DMS79 treated with DMSO at 0.1 percent for 48 hours (cell line): ENCODE measurements around the gene THRAP3.
"Not testable (repeated sequence)": the region's sequence is repeated elsewhere in the genome, so short reads cannot be mapped to it uniquely, and the experiment has no call there.

Experiments
- DNase-seq: peaks from one replicate; lab custom pipeline; 2025; lab: John Stamatoyannopoulos, UW

The THRAP3 gene

DNA sequence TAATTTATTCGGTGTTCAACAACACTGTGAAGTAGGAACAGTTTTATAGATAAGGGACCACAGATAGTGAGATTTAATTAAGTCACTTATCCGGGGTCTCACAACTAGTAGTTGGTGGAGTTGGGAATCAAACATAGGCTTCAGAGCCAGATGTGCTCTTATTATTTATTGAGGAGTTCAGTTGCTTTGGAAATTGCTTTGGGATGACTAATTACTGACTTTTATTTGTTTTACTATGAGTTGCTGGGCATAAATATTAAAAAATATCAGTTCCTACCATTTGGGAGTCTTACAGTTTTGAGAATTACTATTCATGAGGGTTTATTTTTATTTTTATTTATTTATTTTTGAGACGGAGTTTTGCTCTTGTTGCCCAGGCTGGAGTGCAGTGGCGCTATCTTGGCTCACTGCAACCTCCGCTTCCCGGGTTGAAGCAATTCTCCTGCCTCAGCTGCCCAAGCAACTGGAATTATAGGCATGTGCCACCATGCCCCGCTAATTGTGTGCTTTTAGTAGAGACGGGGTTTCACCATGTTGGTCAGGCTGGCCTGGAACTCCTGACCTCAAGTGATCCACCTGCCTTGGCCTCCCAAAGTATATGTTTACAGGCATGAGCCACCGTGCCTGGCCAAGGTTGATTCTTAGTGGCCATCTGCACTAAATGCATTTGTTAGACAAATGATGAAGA is 27.7 kb downstream of the THRAP3 start:
- no peak for DNase-seq

DNA sequence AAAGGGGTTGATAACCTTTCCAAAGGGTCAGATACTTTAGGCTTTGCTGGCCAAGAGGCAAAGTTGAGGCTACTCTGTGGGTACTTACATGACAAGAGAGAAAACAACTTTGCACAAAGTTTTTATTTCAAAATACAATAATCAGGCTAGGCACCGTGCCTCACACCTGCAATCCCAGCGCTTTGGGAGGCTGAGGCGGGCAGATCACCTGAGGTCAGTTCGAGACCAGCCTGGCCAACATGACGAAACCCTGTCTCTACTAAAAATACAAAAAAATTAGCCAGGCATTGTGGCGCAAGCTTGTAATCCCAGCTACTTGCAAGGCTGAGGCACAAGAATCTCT is 28.2 kb downstream of the THRAP3 start:
- DNase-seq, result not testable (repeated sequence)

DNA sequence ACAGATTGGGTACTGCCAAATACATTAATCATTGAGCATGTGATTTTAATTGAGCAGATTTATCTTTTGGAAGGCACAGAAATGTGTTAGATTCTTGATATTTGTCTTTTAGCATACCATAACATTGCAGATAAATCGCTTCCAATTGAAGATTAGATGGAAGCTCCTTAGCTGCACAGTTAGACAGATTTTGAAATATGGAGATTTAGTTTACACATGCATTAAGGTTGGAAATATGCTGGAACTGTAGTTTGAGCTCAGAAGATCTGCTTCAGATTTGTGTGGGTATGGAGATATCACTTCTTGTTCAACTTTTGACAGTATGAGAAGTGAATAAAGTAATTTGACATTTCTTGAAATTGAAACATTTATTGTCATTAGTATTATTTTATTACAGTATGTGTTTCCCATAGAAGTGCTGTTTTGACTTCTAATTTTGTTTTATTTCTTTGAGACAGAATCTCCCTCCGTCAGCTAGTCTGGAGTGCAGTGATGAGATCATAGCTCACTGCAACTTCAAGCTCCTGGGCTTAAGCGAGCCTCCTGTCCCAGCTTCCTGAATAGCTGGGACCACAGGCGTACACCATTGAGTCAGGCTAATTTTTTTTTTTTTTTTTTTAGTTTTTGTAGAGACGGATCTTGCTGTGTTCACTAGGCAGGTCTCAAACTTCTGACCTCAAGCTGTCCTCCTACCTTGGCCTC is 29.1 kb downstream of the THRAP3 start:
- DNase-seq, result no peak

DNA sequence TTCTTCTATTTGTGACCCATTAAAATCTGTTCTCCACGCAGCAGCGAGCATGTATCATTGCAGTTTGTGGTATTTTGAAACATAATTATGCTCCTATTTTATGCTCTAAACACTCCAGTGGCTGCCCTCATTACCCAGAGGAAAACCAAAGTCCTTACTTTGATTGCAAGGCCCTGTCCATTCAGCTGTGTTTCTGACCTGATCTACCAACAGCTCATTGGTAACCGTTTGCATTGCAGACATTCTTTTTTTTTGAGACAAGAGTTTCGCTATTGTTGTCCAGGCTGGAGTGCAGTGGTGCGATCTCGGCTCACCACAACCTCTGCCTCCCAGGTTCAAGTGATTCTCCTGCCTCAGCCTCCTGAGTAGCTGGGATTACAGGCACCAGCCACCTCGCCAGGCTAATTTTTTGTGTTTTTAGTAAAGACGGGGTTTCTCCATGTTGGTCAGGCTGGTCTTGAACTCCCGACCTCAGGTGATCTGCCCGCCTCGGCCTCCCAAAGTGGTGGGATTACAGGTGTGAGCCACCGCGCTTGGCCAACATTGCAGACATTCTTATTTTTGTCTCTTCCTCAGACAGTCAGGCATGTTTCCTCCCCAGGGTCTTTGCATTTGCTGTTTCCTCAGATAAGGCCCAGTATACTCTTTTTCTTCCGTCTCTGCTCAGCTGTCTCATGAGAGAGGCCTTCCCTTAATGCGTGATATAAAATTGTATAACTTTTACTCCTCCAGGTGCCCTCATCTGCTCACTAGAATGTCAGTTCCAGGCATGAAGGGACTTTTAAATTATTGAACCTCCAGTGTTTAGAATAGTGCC is 32.5 kb downstream of the THRAP3 start:
- no peak for DNase-seq

DNA sequence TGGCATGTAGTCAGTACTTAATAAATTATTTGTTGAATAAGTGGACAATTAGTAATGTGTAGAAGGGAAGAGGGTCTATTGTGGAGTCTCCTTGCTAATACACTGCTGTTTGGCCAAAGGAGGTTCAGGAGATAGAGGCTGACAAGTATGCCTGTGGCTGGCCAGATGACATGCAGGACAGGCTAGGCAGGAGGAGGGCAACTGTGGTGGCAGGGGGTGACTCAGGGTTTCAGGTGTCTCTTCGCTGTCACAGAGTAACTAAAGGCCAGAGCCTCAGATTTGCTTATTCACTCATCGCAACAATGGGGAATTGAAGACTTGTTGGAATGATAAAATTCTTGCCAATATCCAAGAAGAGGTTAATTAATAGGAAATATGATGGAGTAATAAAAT is 33.1 kb downstream of the THRAP3 start:
- no peak for DNase-seq

DNA sequence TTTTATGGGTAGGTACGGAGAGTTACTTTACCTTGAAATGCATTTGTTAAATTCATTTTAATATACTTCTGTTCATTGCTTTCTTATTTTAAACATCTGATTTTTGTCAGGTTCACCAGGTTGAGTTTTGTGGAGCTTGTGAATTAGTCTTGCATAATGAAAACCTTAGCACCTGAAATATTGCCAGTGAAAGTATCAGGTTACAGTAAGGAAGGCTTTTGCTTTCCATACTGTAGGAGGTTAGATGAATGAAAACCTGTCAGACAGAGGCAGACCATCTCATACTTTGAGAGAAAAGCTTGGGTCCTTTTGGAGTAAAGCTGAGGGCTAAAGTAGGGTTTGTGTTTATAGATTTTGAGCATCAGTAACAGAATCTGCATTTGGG is 34.7 kb downstream of the THRAP3 start:
- peak; percentile 32 for DNase-seq

DNA sequence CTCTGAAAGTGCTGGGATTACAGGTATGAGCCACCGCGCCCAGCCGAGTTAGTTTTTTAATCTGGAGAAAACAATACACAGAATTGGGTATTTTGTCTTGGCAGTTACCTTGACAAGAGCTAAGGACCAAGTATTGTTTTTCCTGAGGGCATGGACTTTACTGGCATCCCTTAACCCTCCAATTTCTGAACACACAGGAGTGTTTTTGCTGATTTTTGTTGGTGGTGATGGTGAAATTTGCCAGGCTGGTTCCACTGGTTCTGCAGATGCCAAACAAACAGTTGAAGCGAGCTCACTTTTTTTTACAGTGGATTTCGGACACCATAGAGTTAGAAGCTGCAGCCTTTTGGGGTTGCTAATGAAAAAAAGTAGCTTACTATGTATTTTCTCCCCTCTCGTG is 44.7 kb downstream of the THRAP3 start:
- no peak for DNase-seq

DNA sequence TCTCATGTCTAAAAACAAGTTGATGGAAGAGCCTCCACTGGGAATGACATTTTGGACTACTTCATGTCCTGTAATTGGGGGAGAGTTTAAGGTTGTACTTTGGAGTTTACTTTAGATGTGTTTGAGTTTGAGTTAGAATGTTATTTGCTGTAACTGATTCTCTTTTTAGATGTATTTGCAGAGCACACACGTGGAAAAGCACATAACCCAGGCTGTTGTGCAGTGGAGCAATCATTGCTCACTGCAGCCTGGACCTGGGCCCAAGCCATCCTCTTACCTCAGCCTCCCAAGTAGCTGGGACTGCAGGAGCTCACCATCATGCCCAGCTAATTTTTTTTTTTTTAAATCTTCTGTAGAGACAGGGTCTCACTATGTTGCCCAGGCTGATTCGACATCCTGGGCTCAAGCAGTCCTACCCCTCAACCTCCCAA is 45.2 kb downstream of the THRAP3 start:
- no peak for DNase-seq

DNA sequence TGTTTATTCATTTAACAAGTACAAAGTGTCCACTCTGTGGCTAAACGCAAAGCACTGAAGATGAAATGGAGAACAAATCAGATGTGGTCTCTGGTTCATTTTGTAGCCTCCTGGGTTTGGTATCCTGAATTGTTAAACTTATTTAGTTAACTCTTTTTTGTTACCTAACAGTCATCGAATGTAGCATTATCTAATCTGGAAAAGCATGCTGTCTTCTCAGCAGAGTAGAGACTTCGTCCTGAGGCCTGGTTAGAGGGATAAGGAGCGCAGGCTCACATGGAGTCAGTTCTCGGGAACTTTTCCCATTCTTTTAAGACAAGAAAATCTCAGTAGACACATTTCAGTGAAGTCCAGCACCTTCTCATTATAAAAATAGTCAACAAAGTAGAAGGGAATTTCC is 48.8 kb downstream of the THRAP3 start:
- no peak for DNase-seq

DNA sequence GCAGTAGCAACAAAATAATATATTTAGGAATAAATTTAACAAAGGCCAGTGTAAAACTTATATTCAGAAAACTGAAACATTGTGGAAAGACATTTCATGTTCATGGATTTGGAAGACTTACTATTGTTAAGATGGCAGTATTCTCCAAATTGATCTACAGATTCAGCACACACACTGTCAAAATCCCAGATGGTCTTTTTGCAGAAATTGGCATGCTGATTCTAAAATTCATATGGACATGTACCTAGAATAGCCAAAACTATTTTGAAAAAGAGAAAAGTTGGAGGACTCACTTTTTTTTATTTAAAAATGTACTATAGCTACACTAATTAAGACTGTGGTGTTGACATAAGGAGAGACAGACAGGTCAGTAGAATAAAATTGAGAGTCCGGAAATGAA is 50.0 kb downstream of the THRAP3 start:
- DNase-seq, result no peak

DNA sequence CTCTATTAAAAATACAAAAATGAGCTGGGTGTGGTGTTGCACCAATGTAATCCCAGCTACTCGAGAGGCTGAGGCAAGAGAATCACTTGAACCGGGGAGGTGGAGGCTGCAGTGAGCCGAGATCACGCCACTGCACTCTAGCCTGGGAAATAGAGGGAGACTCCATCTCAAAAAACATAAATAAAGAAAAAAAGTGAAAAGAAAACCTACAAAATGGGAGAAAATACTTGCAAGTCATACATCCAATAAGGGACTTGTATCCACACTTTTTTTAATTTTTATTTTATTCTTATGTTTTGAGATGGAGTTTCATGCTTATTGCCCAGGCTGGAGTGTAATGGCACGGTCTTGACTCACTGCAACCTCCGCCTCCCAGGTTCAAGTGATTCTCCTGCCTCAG is 52.4 kb downstream of the THRAP3 start:
- no peak for DNase-seq

DNA sequence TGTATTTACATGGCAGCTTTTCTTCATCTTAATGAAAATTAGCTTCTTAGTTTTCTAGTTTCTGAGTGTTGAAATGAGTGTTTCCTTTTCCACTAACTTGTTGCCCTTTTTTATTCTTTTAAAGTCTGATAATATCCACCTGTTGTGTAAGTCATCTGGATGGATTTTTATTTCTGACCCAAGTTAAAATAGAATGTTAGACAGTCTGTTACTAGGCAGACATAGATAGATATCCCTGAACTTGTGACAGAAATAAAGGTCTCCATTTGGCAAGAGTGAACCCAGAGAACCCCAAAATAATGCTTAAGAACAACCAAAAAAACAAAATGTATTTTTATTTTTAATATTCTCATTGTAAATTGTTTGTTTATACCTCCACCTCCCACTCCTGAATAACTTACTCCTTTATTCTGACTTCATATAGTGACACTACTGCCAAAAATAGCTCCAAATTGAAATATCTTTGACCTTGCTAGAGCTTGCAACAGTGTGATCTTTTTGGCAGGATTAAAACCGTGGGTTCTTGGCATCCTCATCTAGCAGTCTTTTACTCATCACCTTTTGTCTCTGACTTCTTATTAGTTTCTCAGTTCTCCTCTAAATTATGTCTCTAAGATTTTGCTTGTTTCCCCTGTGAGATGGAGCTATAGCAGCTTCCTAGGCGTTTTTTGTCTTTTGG is 55.0 kb downstream of the THRAP3 start:
- no peak for DNase-seq

DNA sequence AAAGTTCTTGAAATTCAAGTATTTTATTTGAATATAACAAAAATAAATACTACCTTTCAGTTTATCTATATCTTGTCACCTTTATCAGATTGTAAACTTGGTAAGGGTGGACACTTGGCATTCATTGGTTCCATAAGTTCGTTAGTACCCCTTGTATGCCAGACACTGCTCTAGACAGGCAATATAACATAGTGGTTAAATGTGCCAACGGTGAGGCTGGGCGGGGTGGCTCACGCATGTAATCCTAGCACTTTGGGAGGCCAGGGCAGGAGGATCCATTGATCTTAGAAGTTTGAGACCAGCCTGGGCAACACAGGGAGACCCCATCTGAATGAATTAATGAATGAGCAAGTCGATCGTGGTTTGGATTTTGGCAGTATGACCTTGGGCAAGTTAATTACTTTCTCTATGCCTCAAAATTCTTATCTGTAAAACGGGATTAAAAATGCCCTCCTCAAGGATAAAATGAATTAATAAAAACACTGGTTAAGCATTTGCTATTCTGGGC is 55.6 kb downstream of the THRAP3 start:
- DNase-seq, result no peak

DNA sequence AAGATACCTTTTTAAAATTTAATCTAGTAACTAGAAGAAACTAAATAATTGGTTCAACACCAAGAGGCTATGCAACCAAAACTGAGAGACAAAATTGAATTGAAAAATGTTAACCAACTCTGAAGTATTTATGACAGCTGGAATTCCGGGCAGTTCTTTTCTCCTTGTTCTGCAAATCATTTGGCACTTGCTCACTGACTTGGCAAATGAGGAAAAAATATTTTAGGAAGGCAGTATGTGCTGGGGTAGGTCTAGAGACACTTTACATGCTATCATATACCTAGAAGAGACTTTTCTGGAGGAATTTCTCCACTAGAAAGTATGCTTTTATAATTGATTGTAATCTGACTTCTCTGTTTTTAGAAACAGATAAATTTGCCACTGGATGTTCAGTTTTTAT is 59.8 kb downstream of the THRAP3 start:
- DNase-seq, result no peak

DNA sequence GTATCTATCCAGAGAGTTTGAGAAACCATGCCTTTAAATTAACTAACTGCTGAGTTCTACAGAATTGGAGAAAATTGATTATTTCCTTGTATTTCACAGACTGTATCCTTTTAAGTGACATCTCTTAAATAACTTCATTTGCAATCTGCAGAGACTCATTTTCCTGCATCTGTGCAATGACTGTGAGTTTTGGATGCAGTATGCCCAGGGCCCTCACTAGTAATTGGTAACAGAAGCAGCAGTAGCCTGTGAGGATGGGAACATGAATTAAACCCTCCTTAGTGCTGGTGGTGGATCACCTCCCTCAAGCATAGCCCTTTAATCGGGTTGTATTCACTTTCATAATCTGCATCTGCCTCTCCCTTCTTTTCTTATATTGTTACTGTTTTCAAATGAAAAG is 60.3 kb downstream of the THRAP3 start:
- DNase-seq, result no peak

DNA sequence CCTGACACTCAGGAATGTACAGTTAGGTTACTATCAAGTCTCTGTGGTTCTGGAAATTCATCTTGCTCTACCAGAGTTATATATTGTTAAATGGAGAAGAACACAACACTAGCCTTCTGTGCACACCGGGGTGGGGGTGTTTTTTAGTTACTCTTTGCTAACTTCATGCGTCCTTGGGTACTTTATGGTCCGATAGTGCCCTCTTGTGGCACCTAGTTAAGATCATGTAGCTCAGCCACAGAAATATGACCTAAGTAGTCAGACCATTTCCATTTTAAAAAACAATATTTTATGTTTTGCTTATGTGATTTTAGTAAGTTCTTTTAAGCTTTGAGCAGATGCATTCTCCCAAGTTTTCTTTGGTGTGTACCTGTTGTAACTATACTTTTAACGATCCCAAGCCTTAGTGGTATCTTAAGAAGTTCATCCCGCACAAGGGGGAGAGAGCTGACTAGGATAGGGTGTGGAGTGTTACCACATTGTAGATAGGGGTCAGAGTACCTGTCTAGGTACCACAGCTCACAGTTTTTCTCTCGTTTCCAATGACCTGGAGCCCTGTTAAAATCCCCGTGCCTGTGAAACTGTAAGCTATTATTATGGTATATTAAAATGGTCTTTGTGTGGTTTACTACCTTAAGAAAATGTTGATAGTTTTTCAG is 61.3 kb downstream of the THRAP3 start:
- peak; percentile 64 for DNase-seq

DNA sequence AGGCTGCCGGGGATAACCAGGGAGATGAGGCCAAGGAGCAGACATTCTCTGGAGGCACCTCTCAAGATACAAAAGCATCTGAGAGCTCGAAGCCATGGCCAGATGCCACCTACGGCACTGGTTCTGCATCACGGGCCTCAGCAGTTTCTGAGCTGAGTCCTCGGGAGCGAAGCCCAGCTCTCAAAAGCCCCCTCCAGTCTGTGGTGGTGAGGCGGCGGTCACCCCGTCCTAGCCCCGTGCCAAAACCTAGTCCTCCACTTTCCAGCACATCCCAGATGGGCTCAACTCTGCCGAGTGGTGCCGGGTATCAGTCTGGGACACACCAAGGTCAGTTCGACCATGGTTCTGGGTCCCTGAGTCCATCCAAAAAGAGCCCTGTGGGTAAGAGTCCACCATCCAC is 62.6 kb downstream of the THRAP3 start:
- DNase-seq, result no peak

DNA sequence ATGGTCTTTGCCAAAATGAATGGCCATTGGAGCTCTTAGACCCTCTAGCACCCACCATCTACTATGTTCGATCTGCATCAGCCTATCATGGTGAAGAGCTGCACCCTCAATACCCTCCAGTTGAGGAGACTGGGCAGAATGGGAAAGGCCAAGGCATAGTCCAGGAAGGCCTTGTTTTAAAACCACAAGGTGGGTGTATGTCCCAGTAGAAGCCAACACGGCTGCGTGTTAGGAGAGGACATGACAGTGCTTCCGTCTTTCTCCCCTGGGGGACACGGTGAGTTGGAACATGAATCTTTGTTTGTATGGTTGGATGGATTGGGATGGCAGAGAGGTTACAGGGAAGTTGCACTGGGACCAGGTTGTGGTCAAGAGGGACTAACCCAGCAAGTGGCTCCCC is 63.4 kb downstream of the THRAP3 start:
- DNase-seq, result no peak

DNA sequence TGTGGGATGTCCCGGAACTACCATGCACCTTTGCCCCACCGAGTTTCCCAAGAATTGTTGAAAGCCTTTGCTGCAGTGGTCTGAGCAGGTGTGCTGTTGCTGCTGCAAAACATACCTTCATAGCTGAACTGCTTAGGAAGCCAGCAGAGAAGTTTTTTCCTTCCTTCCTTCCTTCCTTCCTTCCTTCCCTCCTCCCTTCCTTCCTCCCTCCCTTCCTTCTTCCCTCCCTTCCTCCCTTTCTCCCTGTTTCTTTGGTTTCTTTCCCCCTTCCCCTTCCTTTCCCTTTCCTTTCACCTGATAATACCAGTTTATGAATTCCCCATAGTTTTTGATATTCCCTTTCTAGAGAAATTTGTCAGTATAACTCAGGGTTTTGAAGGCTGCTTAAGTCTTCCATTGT is 71.1 kb downstream of the THRAP3 start:
- no peak for DNase-seq

DNA sequence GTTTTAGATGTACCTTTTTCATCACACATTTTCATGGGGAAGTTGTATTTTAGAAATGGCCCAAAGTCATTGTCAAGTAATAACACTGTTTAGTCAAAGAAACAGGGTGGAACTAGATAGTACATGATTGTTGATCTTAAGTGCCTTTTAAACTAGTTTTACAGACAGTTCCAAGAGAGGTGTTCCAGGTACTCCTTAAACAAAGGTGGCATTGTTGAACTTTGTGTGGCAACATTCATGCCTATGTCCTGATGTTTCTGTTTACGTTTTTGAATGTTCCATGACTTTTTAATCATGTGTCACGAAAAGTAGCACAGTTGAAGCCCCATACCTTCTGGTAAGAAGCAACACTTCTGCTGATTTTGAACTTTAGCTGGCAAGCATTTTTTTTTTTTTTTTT is 72.8 kb downstream of the THRAP3 start:
- no peak for DNase-seq

DNA sequence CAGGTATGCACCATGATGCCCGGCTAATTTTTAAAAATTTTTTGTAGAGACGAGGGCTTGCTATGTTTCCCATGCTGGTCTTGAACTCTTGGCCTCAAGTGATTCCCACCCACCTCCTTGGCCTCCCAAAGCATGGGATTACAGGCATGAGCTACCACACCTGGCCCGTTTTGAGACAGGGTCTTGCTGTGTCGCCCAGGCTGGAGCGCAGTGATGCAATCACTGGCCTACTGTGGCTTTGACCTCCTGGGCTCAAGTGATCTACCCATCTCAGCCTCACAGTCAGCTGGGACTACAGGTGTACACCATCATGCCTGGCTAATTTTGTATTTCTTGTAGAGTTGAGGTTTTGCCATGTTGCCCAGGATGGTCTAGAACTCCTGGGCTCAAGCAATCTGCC is 74.4 kb downstream of the THRAP3 start:
- no peak for DNase-seq

DNA sequence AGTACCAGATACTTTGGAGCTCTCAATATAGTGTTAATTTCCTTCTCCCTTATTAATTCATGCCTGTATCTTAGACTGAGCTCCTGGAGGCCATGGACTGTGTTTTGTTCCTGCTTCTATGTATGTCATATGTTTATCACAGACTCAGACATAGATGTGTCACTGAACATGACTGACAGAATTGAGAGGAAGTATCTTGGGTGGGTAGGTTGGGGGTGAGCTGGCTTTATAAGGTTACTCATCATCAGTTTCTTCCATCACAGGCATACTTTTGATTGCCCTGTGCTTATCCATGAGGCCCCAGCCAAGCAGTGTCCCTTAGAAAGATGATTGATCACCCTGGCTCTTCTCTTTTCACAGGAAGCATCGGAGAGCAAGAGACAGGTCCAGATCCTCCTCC is 76.3 kb downstream of the THRAP3 start:
- DNase-seq, result no peak
